IMR-90 (cell line): ENCODE measurements around the gene TSPAN3. TPM values are rescaled to one million over a fixed set of nuclear protein-coding genes. Genes with fewer than 3 reads are reported as not detected.

Source experiments
- ATAC-seq: fragments of 200-7000 bp; cut with Tn5 transposase; 2 replicates; pipeline ENCODE4 v1.9.1; 2020; ENCODE audit warnings: low read depth, mild to moderate bottlenecking, moderate library complexity
- BruUV-seq: library from RNA; stranded (reverse); fragments of 400-500 nt; replicated peaks from 2 replicates; lab custom pipeline; 2021; lab: Mats Ljungman, UMichigan
- CTCF ChIA-PET: fragments of 300-600 bp; formaldehyde crosslinking; extraction: SDS; loops from one replicate; lab custom pipeline; 2021; ENCODE audit warnings: antibody characterized with exemption; lab: Yijun Ruan, JAX
- POLR2A ChIA-PET: fragments of 300-600 bp; sonication (Branson Sonifier 250); formaldehyde crosslinking; loops from one replicate; lab custom pipeline; 2022; ENCODE audit warnings: antibody characterized with exemption; ENCODE audit not compliant: unreplicated experiment; lab: Charles Lee
- DNase-seq: peaks from one replicate; pipeline ENCODE4 v3.0.0; 2013
- H2AFZ ChIP-seq: replicated peaks from 2 replicates; pipeline ENCODE3; 2013; ENCODE audit warnings: low read length, mild to moderate bottlenecking; ENCODE audit not compliant: poor library complexity
- H2AK5ac ChIP-seq: 2 replicates; pipeline ENCODE4 v1.6.1; 2013; ENCODE audit warnings: low read depth, low read length, inconsistent platforms
- H2AK9ac ChIP-seq: replicated peaks from 2 replicates; pipeline ENCODE3; 2013; ENCODE audit warnings: mild to moderate bottlenecking, low read depth, low read length, moderate library complexity; ENCODE audit not compliant: poor library complexity
- H2BK120ac ChIP-seq: 2 replicates; pipeline ENCODE4 v1.6.1; 2013; ENCODE audit warnings: low read depth, low read length, inconsistent platforms
- H2BK15ac ChIP-seq: 3 replicates; pipeline ENCODE4 v1.6.1; 2013; ENCODE audit warnings: low read depth, low read length, inconsistent platforms
- H2BK20ac ChIP-seq: 2 replicates; pipeline ENCODE4 v1.6.1; 2013; ENCODE audit warnings: low read depth, mild to moderate bottlenecking, inconsistent platforms, low read length, moderate library complexity
- H2BK5ac ChIP-seq: 2 replicates; pipeline ENCODE4 v1.6.1; 2013; ENCODE audit warnings: mild to moderate bottlenecking, low read depth, low read length, inconsistent platforms; ENCODE audit not compliant: poor library complexity, severe bottlenecking
- H3K14ac ChIP-seq: replicated peaks from 2 replicates; pipeline ENCODE4 v1.6.1; 2013; ENCODE audit warnings: low read depth, low read length, inconsistent platforms
- H3K18ac ChIP-seq: 2 replicates; pipeline ENCODE4 v1.6.1; 2013; ENCODE audit warnings: low read depth, low read length, control low read depth
- H3K23ac ChIP-seq: 2 replicates; pipeline ENCODE4 v1.6.1; 2013; ENCODE audit warnings: low read depth, low read length, inconsistent platforms
- H3K27ac ChIP-seq: 2 replicates; pipeline ENCODE4 v1.5.1; 2013; ENCODE audit warnings: mild to moderate bottlenecking, control low read depth, low read length; ENCODE audit not compliant: insufficient read depth
- H3K27me3 ChIP-seq: 2 replicates; pipeline ENCODE4 v1.6.1; 2013; ENCODE audit warnings: low read length; ENCODE audit not compliant: control insufficient read depth, insufficient read depth
- H3K36me3 ChIP-seq: 2 replicates; pipeline ENCODE4 v1.6.1; 2013; ENCODE audit warnings: low read length, mixed read lengths; ENCODE audit not compliant: control insufficient read depth, insufficient read depth
- H3K4ac ChIP-seq: 2 replicates; pipeline ENCODE4 v1.6.1; 2013; ENCODE audit warnings: low read depth, low read length, inconsistent platforms
- H3K4me1 ChIP-seq: 2 replicates; pipeline ENCODE4 v1.6.1; 2013; ENCODE audit warnings: low read length, mixed read lengths; ENCODE audit not compliant: control insufficient read depth, insufficient read depth
- H3K4me2 ChIP-seq: 2 replicates; pipeline ENCODE4 v1.6.1; 2013; ENCODE audit warnings: low read depth, mild to moderate bottlenecking, control low read depth, low read length, moderate library complexity
- H3K4me3 ChIP-seq: 2 replicates; pipeline ENCODE4 v1.5.1; 2013; ENCODE audit warnings: low read depth, mild to moderate bottlenecking, control low read depth, low read length, moderate library complexity; ENCODE audit not compliant: insufficient read depth
- H3K56ac ChIP-seq: 2 replicates; pipeline ENCODE4 v1.6.1; 2013; ENCODE audit warnings: low read length, inconsistent platforms; ENCODE audit not compliant: insufficient read depth; ENCODE audit errors: extremely low read depth
- H3K79me1 ChIP-seq, 2 experiments: 2 replicates each; pipeline ENCODE4 v1.6.1; 2013; ENCODE audit warnings: low read length in 2 of 2, inconsistent platforms in 1 of 2, low read depth in 1 of 2
- H3K9ac ChIP-seq: 2 replicates; pipeline ENCODE4 v1.6.1; 2013; ENCODE audit warnings: low read depth, low read length, control low read depth
- H3K9me1 ChIP-seq: 2 replicates; pipeline ENCODE4 v1.6.1; 2013; ENCODE audit warnings: low read length, inconsistent platforms; ENCODE audit not compliant: insufficient read depth
- H3K9me3 ChIP-seq: 2 replicates; pipeline ENCODE4 v1.6.1; 2013; ENCODE audit warnings: low read length; ENCODE audit not compliant: control insufficient read depth, insufficient read depth
- H4K20me1 ChIP-seq: 2 replicates; pipeline ENCODE4 v1.6.1; 2013; ENCODE audit warnings: low read length, inconsistent platforms; ENCODE audit not compliant: insufficient read depth
- H4K5ac ChIP-seq: 2 replicates; pipeline ENCODE4 v1.6.1; 2013; ENCODE audit warnings: mild to moderate bottlenecking, low read depth, low read length, control low read depth
- H4K8ac ChIP-seq, 2 experiments: 2 replicates each; pipeline ENCODE4 v1.6.1; 2013; ENCODE audit warnings: low read depth in 2 of 2, low read length in 2 of 2, control low read depth in 1 of 2, inconsistent platforms in 1 of 2
- H4K91ac ChIP-seq: 2 replicates; pipeline ENCODE4 v1.6.1; 2013; ENCODE audit warnings: low read depth, low read length, inconsistent platforms; ENCODE audit not compliant: insufficient read depth
- BHLHE40 ChIP-seq: fragments of 150-350 bp; IDR thresholded peaks from 2 replicates; pipeline ENCODE4 v1.6.1; 2016; ENCODE audit warnings: mild to moderate bottlenecking, low read depth, low read length
- CHD1 ChIP-seq: IDR thresholded peaks from 2 replicates; pipeline ENCODE4 v1.6.1; 2012; ENCODE audit warnings: low read depth, low read length, improper control_type of control experiment
- FOS ChIP-seq: fragments of 150-350 bp; IDR thresholded peaks from 2 replicates; pipeline ENCODE4 v1.6.1; 2016; ENCODE audit warnings: low read depth, low read length
- MAFK ChIP-seq: IDR thresholded peaks from 2 replicates; pipeline ENCODE4 v1.6.1; 2012; ENCODE audit warnings: low read depth, low read length, improper control_type of control experiment
- MAZ ChIP-seq: IDR thresholded peaks from 2 replicates; pipeline ENCODE4 v1.6.1; 2012; ENCODE audit warnings: low read depth, mild to moderate bottlenecking, low read length, improper control_type of control experiment, moderate library complexity, borderline replicate concordance
- MXI1 ChIP-seq: IDR thresholded peaks from 2 replicates; pipeline ENCODE4 v1.6.1; 2012; ENCODE audit warnings: low read depth, mild to moderate bottlenecking, low read length, moderate library complexity, borderline replicate concordance
- NFE2L2 ChIP-seq: fragments of 150-350 bp; IDR thresholded peaks from 2 replicates; pipeline ENCODE4 v1.6.1; 2016; ENCODE audit warnings: low read depth, mild to moderate bottlenecking, low read length
- RAD21 ChIP-seq: IDR thresholded peaks from 2 replicates; pipeline ENCODE4 v1.6.1; 2012; ENCODE audit warnings: low read length, improper control_type of control experiment
- RCOR1 ChIP-seq: IDR thresholded peaks from 2 replicates; pipeline ENCODE4 v1.6.1; 2012; ENCODE audit warnings: mild to moderate bottlenecking, low read length, improper control_type of control experiment; ENCODE audit not compliant: insufficient replicate concordance
- RFX5 ChIP-seq: IDR thresholded peaks from 2 replicates; pipeline ENCODE4 v1.8.0; 2012; ENCODE audit warnings: low read depth, mild to moderate bottlenecking, low read length, moderate library complexity
- SMC3 ChIP-seq: fragments of 150-350 bp; IDR thresholded peaks from 2 replicates; pipeline ENCODE4 v1.6.1; 2016; ENCODE audit warnings: low read depth, mild to moderate bottlenecking, antibody characterized with exemption, low read length, moderate library complexity
- WGBS, 2 experiments: methylation state at CpG; one replicate each; pipeline versions ENCODE4 v1.1.5 to v1.1.7; 2013; ENCODE audit warnings: missing lambda C conversion rate in 2 of 2; ENCODE audit not compliant: insufficient read length in 1 of 2; ENCODE audit errors: extremely low coverage in 2 of 2; 5-methylcytosine and 5-hydroxymethylcytosine counted together
- dilution Hi-C: fragments of 300-500 bp; cut with HindIII; formaldehyde crosslinking; loops from one replicate; pipeline ENCODE4 v1.14.3; 2018; ENCODE audit warnings: low sequenced_read_pairs; ENCODE audit not compliant: unreplicated experiment
- in situ Hi-C: fragments of 300-500 bp; cut with MboI; formaldehyde crosslinking; loops from 3 replicates; pipeline ENCODE4 v1.14.3; 2019; ENCODE audit warnings: low sequenced_read_pairs, inconsistent platforms, mixed read lengths
- intact Hi-C: fragments of 100-400 bp; cut with micrococcal nuclease; formaldehyde crosslinking; loops from 2 replicates; pipeline ENCODE4 v1.10.0; 2022
- polyA plus RNA-seq, 3 experiments: library from polyadenylated mRNA; depleted of rRNA; stranded (reverse); fragments of >200 nt; gene quantifications; 2 replicates each; pipeline ENCODE4 v1.2.3, GENCODE V29; 2012; ENCODE audit warnings: low replicate concordance in 1 of 3
- total RNA-seq: library from RNA; depleted of rRNA; stranded (reverse); fragments of >200 nt; gene quantifications from 2 replicates; pipeline ENCODE4 v1.2.3, GENCODE V29; 2012
- TF ChIP-seq, protein P1 (sequence below): fragments of 150-350 bp; IDR thresholded peaks from 2 replicates; pipeline ENCODE4 v1.6.1; 2017; ENCODE audit warnings: mild to moderate bottlenecking, antibody characterized with exemption, low read length, low read depth
- TF ChIP-seq, protein P2 (sequence below): conservative IDR thresholded peaks from 2 replicates; pipeline ENCODE4 v1.5.1; 2012; ENCODE audit warnings: mild to moderate bottlenecking, low read depth, low read length, improper control_type of control experiment
- TF ChIP-seq, protein P3 (sequence below): fragments of 150-350 bp; IDR thresholded peaks from 2 replicates; pipeline ENCODE4 v1.6.1; 2016; ENCODE audit warnings: low read depth, mild to moderate bottlenecking, low read length, moderate library complexity, borderline replicate concordance

Gene TSPAN3
- total and polyA plus RNA-seq, 2 of the 4 experiments (the other 2 are of a cell fraction) = 270 to 295 TPM

DNA sequence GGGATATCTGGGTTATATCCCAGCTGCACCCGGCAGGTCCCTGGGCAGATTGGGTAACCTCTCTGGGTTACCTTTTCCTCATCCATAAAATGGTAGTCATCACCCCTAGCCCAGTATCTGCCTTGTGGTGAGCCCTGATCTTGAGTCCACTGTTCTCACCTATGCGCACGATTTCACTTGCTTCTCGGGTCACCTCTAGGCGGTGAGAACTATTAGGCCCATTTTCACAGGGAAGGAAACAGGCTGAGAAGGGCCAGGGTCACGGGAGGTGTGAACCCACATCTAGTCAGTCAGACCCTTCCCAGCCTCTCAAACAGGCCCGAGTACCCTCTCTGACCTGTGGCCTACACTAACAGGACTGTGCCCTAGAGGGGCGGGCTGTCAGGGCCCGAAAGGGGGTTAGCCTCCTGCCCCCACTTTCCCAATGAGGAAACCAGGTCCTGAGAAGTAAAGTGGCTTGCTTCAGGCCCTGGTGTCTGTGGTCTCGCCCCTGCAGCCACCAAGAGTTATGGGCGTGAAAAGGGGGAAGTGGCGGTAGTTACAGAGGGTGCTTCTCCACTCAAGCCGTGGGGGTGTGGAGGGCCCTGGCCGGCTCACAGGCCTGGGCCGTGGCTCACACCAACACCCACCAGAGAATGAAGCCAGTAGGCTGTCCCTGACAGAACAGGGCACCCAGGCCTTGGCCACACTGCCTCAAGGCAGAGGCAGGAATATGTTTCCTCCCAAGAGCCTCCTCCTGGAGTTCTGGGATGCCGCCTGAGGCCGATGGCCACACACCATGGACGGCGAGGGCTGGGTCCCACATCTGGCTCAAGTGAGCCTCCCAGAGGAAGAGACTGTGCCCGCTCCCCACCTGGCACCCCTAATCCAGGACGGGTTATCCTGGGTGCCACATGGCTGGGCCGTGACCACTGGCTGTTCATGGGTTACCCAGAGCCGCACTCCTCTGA lies 56.5 kb downstream of the TSPAN3 start:
- Histone ChIP-seq H2BK20ac (no peak overlapping the region), H3K4me1 (no peaks in the 10 kb centered on the region), H2BK15ac (no peak overlapping the region), H3K9me1 (no peaks in the 10 kb centered on the region), H3K23ac (no peak overlapping the region), H3K18ac (no peak overlapping the region), H4K91ac (no peak overlapping the region), H2AK5ac (peak overlapping the region; percentile 5; the same call in 1 of the 2 replicates), H3K27me3 (peaks cover 27% of the 10 kb centered on the region), H3K27ac (no peak overlapping the region), H3K4me2 (no peak overlapping the region), H2AFZ (no peak overlapping the region), H2BK5ac (no peak overlapping the region), H2BK120ac (no peak overlapping the region), H3K9me3 (no peaks in the 10 kb centered on the region), H4K20me1 (no peaks in the 10 kb centered on the region), H3K79me1 (no peaks in the 10 kb centered on the region), H3K56ac (no peak overlapping the region), H2AK9ac (no peak overlapping the region), H3K14ac (no peak overlapping the region), H3K4me3 (no peak overlapping the region), H3K4ac (no peak overlapping the region; the same call in 1 of the 2 replicates), H4K8ac (no peak overlapping the region), H3K9ac (no peak overlapping the region), H4K5ac (no peak overlapping the region), H3K36me3 (no peaks in the 10 kb centered on the region)
- DNase-seq (no peak), ATAC-seq (no peak)
- BruUV-seq = no TSS peak
- intact Hi-C loops (no loop called here), dilution Hi-C loops (no loop called here), in situ Hi-C loops (no loop called here)
- ChIA-PET CTCF (no interaction called here), POLR2A (no interaction called here)
- WGBS, 2 experiments = 80% methylated on average over 8 of the region's 23 CpGs; no CpG with 5 or more reads in 1 of the 2 experiments
- TF ChIP-seq BHLHE40 = no peak
- TF ChIP-seq RCOR1 = no peak
- TF ChIP-seq MAZ = no peak
- no peak for TF ChIP-seq NFE2L2
- TF ChIP-seq, protein P1, sequence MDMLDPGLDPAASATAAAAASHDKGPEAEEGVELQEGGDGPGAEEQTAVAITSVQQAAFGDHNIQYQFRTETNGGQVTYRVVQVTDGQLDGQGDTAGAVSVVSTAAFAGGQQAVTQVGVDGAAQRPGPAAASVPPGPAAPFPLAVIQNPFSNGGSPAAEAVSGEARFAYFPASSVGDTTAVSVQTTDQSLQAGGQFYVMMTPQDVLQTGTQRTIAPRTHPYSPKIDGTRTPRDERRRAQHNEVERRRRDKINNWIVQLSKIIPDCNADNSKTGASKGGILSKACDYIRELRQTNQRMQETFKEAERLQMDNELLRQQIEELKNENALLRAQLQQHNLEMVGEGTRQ = no peak
- TF ChIP-seq CHD1 = no peak
- no peak for TF ChIP-seq MXI1
- TF ChIP-seq SMC3 = no peak
- TF ChIP-seq, protein P2, sequence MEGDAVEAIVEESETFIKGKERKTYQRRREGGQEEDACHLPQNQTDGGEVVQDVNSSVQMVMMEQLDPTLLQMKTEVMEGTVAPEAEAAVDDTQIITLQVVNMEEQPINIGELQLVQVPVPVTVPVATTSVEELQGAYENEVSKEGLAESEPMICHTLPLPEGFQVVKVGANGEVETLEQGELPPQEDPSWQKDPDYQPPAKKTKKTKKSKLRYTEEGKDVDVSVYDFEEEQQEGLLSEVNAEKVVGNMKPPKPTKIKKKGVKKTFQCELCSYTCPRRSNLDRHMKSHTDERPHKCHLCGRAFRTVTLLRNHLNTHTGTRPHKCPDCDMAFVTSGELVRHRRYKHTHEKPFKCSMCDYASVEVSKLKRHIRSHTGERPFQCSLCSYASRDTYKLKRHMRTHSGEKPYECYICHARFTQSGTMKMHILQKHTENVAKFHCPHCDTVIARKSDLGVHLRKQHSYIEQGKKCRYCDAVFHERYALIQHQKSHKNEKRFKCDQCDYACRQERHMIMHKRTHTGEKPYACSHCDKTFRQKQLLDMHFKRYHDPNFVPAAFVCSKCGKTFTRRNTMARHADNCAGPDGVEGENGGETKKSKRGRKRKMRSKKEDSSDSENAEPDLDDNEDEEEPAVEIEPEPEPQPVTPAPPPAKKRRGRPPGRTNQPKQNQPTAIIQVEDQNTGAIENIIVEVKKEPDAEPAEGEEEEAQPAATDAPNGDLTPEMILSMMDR = no peak
- no peak for TF ChIP-seq RFX5
- TF ChIP-seq, protein P3, sequence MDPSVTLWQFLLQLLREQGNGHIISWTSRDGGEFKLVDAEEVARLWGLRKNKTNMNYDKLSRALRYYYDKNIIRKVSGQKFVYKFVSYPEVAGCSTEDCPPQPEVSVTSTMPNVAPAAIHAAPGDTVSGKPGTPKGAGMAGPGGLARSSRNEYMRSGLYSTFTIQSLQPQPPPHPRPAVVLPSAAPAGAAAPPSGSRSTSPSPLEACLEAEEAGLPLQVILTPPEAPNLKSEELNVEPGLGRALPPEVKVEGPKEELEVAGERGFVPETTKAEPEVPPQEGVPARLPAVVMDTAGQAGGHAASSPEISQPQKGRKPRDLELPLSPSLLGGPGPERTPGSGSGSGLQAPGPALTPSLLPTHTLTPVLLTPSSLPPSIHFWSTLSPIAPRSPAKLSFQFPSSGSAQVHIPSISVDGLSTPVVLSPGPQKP = no peak
- no peak for TF ChIP-seq RAD21
- TF ChIP-seq MAFK = no peak
- TF ChIP-seq FOS = no peak
